GM13977 (cell line): ENCODE data around the gene ANXA5.

ENCODE experiments used
- DNase-seq: peaks from one replicate; pipeline ENCODE4 v3.0.0; 2012; ENCODE audit warnings: low spot score
- CTCF ChIP-seq: IDR thresholded peaks from 2 replicates; pipeline ENCODE4 v1.5.1; 2012; ENCODE audit warnings: mild to moderate bottlenecking, control low read depth; ENCODE audit not compliant: insufficient read depth; ENCODE audit errors: extremely low read depth, missing control alignments
- in situ Hi-C: fragments of 300-500 bp; cut with MboI; formaldehyde crosslinking; loops from one replicate; pipeline ENCODE4 v1.12.0; 2022; ENCODE audit warnings: low sequenced_read_pairs, low pct_unique_long_range_greater_than_20kb, mixed read lengths, inconsistent platforms; ENCODE audit not compliant: unreplicated experiment

ANXA5 gene

DNA sequence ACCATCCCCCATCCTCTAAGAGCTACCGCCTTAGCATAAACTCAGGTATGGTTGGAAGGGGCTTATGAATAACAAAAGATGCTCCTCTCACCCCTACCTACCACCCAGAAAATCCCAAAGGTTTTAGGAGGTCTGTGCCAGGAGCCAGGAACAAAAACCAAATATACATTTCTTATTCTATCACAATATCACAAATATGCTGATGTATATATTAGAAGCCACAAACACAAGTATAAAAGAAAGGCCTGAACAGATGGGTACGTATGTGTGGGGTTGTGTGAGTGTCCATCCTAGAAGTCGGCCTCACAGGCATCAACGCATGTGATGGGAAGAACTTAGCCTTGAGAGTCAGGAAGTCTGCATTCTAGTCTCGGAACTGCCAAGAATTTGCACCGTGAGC is 8.7 kb upstream of the ANXA5 start:
- no peak for DNase-seq
- TF ChIP-seq CTCF: no peak
- in situ Hi-C loops: no loop called here

GRCh38 chr4:121702136-121702535 is 5.4 kb upstream of the ANXA5 start:
- in situ Hi-C loops: no loop called here
- DNase-seq: no peak
- no peak for TF ChIP-seq CTCF

DNA sequence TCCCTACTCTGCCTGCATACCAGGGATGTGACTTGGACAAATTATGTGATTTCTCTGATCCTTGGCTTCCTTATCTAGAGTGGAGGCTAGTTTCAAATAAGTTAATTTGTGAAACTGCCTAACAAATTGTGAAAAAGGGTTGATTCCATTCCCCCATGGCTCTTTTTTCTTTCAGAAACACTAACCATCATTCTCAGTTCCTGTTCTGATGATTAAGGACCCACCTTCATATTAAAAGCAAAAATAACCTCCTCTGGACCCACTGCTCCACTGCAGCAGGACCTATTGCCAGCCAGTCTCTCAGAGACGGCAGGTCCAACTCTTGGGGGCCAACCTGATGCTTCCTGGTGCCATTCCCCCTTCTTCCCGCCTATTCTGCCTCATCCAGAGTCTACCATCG is 4.5 kb upstream of the ANXA5 start:
- no peak for TF ChIP-seq CTCF
- in situ Hi-C loops: no loop called here
- no peak for DNase-seq

DNA sequence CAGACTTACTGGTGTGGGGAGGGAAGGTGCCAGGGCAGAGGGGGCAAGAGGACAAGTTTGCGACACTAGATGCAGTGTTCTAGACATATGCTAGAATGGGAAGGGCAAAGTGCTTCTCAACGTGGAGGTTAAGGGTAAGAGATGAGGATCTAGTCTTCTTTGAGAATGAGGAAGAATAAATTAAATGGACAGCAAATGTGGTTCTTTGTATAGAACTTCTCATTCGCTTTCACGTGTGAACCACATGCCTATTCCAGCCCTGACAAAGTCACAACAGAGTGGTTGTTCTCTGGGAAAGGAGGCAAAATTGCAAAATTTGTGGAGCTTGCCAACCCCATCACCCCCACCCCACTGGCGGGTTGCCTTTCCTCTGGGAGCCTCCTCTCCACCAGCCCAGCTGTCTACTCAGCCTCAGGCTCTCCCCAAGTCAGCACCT is 1.5 kb upstream of the ANXA5 start:
- no peak for TF ChIP-seq CTCF
- no peak for DNase-seq
- in situ Hi-C loops: no loop called here

DNA sequence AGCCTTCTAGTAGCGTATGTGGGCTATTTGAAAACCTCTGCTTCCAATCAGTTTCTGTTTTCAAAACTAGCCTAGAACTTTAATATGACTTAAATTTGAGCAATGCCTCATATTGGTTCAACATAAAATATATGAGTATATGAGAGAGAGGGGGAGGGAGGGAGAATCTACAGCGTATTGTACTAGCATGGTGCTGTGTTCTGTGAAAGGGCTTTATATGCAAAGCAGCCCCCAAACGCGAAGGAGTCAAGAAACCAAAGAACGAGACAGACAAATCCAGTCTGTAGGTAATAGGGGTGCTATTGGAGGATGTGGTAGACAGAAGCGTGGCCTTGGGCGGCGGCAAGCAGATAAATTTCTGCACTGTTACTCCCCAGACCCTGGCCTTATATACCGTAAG is 784 bp upstream of the ANXA5 start:
- DNase-seq: no peak
- in situ Hi-C loops: no loop called here
- no peak for TF ChIP-seq CTCF

GRCh38 chr4:121696170-121696580 is 605 bp downstream of the ANXA5 start:
- in situ Hi-C loops: no loop called here
- TF ChIP-seq CTCF: peak; percentile 31
- DNase-seq: peak; percentile 29

- in situ Hi-C loops: no loop called here
- no peak for DNase-seq
- TF ChIP-seq CTCF: no peak
Observed at GRCh38 chr4:121693886-121694285, 2.9 kb downstream of the ANXA5 start.
